Ammon's horn (tissue), 1 donor: Measurements from ENCODE around the gene LRRTM4.
"Not testable (repeated sequence)": the region's sequence is repeated elsewhere in the genome, so short reads cannot be mapped to it uniquely, and the experiment has no call there.

Experiments
- DNase-seq: peaks from one replicate; pipeline ENCODE4 v3.0.0-alpha.2; 2016; ENCODE audit warnings: low spot score

The LRRTM4 gene

DNA sequence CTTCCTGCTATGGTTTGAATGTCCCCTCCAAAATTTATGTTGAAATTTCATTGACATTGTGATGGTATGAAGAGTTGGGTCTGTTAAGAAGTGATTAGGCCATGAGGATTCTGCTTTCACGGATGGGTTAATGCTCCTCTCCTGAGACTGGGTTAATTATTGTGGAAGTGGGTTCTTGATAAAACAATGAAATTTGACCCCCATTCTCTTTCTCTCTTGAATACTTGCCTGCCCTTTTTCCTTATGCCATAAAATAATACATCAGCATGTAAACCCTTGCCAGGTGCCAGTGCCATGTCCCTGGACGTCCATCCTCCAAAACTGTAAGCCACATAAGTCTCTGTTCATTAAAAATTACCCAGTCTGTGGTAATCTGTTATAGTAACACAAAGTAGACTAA is 352.8 kb downstream of the LRRTM4 start:
- DNase-seq = no peak

DNA sequence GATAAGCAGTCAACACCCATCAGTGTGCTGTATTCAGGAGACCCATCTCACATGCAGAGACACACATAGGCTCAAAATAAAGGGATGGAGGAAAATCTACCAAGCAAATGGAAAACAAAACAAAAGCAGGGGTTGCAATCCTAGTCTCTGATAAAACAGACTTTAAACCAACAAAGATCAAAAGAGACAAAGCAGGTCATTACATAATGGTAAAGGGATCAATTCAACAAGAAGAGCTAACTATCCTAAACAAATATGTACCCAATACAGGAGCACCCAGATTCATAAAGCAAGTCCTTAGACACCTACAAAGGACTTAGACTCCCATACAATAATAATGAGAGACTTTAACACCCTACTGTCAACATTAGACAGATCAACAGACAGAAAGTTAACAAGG is 358.2 kb downstream of the LRRTM4 start:
- not testable (repeated sequence) for DNase-seq

DNA sequence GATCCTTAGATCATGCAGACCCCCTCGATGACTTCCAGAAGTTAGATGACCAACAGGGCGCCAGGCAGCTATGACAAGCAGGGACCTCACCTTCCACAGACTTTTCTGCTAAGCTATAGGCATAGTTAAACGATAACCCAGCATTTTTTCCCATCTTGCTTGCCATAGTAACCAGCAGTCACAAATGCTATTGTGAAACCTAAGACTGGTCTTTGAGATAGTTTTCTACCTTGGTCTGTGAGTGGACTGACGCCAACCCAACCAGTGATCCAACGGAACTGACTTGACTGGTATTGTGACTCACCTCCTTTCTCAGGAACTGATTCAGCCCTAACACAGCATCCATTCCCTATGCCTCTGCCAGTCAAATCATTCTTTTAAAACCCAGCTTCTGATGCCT is 361.2 kb downstream of the LRRTM4 start:
- DNase-seq = no peak

DNA sequence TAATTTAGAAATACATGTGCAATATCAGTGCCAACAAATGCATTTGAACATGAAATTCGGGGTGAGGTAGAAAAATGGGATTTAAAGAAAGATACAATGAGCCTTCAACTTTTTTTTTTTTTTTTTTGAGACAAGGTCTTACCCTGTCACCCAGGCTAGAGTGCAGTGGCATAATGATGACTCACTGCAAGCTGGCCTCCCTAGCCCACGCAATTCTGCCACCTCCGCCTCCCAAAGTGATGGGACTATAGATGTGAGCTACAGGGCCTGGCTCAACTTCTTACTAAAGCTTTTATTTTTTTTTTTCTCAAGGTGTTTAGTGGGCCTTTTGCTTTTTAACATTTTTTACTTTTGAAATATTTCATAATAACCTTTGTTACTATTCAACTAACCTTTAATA is 365.6 kb downstream of the LRRTM4 start:
- DNase-seq = no peak

DNA sequence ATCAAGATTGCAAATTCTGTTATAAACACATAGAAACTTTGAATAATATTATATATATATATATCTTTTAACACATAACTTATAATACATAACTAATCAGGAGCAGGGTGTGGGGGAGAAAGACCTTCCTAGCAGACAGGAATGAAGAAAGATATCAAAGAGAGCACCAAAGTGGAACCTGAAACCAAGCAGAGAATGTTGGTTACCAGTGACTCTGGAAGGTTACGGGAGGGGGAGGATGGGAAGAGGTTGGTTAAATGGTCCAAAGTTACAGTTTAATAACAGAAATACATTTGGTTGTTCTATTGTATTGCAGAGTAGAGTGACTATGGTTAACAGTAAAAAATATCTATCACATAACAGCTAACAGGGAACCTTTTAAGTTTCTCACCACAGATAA is 366.7 kb downstream of the LRRTM4 start:
- no peak for DNase-seq

DNA sequence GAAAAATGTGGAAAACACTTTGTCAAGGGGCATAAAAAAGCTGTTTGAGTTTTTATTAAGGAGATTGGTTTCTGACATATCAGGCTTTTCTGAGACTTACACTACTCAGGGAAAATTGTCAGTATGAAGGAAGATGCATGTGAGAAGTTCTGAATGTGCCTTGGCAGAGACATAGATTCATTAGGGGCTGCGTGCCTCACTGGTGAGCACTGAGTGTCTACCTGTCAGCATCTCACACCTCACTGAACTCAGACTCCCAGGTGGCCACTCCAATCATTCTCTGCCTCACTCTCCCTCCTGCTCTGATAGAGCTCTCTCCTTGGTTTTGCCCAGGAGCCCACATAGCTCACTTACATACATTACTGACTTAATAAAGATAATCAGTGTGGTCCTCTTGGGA is 372.6 kb downstream of the LRRTM4 start:
- no peak for DNase-seq

DNA sequence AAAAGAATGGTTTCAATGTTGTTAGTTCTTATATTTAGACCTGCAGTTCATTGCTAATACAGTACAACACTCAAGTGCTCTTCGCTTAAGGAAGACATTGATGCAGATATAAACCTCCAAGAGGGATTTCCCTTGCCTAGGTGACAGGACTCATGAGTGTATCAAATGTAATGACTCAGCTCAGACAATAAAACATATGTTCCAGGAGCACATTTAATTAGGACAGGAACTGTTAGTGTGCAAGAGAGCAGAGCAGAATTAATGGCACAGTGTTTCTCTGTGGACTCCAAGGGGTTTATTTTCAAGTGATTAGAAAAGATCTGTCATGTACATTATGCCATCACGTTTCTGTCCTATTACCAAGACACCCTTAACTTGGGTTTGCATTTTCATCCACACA is 375.0 kb downstream of the LRRTM4 start:
- DNase-seq = no peak

DNA sequence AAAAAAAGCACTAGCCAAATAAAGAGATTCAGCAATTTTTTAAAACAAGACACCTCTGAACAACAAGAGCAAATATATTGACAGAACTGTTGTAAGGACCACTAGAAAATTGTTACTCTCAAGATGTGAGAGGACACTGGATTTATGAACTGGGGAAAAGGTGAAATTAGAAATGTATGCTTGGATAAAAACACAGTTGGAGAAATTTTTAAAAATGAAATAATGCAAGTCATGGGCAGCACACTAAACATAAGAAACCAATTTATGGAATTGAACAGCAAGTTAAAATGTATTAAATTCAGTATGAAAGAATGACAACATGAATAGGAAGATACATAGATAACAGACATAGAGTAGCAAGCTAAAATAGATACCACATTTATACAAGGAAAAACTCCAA is 377.4 kb downstream of the LRRTM4 start:
- no peak for DNase-seq

DNA sequence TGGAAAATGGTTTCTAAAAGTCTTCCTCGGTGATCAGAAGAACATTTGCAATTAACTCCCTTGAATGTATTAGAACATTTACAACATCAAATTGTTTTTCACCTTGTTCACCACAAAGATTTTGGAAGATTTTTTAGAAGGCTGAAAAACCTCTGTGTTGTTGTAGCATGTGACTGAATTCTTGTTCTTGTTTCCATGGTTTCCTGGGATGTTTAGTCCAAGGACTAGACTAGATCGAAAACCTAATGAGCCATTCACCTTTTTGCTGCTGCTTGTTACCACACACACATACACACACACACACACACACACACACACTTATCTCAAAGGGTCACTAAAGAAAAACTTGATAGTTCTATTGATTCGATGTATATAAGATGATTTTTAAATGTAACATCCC is 380.0 kb downstream of the LRRTM4 start:
- DNase-seq = no peak

DNA sequence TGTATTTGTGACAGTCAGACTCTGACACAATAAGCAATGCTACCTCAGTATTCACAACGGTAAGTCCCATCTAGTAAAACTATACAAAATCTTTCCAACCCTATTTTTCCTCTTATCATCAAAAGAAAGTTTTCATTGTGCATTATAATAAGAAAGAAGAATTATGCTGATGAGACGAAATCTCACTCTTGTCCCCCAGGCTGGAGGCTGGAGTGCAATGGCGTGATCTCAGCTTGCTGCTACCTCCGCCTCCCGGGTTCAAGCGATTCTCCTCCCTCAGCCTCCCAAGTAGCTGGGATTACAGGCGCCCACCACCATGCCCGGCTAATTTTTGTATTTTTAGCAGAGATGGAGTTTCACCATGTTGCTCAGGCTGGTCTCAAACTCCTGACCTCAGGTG is 393.7 kb downstream of the LRRTM4 start:
- not testable (repeated sequence) for DNase-seq

DNA sequence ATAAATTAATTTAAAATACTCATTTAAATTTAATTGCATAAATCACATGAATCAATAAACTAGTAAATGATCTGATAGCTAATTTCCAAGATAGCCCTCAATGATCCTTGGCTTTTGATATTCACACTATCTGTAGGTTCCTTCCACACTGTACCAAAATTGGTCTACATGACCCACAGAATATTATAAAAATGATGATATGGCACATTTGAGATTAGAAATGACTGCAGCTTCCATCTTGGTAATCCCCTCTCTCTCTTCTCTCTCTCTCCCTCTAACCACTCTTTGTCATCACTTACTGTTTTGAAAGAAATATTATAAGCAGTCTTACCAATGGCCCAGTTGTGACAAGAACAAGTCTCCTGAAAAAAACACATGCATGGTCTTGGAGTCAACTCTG is 394.8 kb downstream of the LRRTM4 start:
- no peak for DNase-seq

DNA sequence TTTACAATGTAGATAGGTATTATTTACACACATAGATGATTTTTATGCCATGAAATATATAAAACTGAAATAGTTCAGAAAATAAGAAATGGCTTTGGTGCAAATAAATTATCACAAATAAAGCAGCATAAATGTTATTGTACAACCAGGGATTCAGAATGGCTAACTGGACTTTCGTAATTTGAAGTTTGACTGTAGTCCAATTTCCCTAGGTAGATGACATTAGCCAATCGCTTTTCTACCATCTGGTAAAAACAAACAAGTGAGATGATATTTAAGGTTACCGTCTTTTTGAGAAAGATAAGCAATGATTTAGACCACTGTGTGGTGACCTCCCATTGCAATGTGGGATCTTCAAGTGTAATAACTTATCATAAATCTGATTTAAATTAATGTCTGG is 400.7 kb downstream of the LRRTM4 start:
- no peak for DNase-seq

DNA sequence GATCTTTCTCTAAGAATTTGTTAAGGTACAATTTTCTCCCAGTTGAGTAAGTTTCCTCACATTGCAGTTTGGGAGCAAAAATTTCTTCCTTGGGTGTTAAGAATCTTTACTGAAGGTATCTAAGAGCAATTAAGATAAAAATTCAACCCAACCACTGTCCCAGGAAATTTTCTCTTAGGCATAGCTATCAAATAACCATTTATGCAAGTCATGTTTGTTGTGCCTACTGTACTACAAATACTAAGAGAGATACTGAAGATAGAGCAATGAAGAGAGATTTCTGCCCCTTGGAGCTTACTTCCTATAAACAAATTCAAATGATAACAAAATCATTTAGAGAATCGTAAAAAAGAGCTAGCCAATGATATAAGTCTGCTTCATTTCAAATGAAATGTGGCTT is 402.8 kb downstream of the LRRTM4 start:
- DNase-seq = no peak

DNA sequence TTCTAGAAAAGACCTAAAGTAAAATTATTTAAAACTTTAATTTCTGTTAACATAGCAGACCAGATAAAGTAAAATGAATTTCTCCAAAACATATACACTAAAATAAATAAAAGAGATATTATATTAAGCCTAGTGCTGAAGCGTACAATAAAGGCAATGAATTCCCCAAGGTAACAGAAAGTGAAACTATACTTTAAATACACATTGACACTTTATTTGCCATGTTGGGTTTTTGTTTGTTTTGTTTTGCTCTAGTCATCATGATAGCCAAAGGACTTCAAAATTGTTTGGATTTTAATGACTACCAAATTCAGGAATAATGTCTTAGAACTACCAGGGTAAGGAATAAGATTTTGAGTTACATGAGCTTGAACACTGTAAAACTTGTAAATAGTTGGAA is 413.3 kb downstream of the LRRTM4 start:
- no peak for DNase-seq

DNA sequence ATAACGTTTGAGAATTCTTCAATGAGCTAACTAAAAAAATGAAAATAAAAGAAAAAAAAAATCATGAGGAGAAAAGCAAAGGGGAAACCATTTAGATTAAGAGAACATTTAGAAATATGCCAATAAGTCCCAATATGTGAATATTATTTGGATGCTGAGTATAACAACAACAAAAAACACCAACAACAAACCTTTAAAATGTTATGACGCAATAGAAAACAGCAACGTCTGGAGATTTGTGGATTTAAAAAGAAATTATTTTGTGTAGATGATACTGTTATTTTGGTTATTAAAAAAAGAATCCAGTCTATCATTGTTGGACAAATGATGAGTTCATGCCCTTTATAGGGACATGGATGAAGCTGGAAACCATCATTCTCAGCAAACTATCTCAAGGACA is 417.2 kb downstream of the LRRTM4 start:
- no peak for DNase-seq

DNA sequence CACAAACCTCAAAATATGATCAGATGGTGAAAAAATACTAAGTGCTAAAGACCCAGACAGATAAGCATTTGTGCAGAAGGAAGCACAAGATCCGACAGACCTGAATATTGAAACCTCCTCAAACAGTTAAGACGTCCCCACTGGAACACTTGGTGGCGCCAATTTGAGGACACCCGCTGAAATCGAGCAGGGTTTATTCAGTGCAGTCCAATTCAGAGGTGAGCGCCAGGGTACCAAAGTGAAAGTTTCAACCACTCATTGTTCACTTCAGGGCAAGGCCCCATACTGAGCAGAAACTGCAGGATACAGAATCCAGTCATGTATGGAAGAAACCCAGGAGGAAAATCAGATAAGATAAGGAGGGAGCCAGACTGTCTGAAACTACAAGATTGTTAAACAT is 417.6 kb downstream of the LRRTM4 start:
- no peak for DNase-seq

DNA sequence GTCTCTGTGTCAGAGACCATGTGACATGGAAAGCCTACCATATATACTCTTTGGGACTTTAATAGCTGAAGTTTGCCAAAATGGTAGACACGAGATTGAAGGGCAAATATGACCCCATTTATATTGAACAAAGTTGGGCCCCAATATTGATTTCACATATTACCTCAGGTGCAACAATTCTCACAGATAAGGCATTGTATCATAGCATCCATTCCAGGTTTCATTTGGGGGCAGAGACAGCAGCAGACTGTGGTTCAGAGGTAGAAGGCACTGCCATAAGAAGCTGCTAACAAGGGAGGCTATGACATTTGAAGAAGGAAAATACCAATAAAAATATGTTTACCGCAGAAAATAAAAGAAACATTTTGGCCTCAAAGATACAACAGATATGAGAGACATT is 419.2 kb downstream of the LRRTM4 start:
- DNase-seq = no peak

DNA sequence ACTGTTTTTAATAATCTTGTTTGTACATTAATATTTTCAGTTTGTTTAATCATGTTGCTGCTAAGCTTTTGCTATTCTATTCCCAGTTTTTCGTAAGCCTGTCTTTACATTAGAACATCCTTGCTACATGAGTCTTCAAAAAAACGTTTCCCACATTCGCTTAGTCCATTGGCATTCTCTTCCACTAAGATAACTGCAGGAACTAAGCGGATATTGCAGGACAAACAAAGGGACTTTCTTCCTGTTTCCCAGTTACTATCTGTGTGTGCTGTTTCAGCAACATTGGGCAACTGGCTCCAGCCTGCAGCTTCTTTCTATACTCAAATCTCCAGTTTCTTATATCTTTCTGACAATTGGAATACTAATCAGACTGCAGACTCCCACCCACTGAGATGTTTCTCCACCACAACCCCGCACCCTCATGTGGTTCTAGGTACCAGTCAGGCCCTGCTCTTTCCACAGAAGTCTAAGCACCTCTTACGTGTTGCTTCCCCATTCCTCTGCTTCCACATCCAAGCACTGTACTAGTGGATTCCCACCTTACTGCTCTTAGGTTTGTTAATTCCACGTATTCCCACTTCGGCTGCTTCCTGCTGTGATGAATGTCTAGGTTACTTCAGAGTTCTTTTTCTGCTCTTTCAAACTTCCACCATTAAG is 420.3 kb downstream of the LRRTM4 start:
- no peak for DNase-seq

DNA sequence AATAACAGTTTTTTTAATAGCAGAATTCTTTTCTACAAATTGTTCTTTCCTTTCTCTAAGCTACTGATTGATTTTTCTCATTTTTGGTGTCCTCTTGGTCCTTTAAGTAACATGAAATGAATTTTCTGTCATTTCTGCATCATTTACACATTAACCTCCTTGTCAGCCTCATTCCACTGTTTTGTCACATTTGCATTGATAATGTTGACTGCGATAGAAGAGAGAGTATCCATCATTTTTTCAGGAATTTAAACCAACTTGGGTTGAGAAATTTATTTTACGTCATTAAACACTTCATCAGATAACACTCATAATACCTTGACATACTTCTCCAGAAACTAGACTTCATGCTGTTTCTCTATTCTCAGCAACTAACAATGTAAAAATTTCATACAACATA is 422.2 kb downstream of the LRRTM4 start:
- DNase-seq = no peak

DNA sequence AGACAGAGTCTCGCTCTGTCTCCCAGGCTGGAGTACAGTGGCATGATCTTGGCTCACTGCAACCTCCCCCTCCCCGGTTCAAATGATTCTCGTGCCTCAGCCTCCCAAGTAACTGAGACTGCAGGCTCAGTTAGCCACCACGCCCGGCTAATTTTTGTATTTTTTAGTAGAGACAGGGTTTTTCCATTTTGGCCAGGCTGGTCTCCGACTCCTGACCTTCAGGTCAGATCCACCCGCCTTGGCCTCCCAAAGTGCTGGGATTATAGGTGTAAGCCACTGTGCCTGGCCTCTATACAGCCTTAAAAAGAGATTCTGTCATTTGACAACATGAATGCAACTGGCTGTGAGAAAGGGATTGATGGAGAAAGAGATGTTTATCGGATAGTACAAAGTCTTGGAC is 426.7 kb downstream of the LRRTM4 start:
- not testable (repeated sequence) for DNase-seq

DNA sequence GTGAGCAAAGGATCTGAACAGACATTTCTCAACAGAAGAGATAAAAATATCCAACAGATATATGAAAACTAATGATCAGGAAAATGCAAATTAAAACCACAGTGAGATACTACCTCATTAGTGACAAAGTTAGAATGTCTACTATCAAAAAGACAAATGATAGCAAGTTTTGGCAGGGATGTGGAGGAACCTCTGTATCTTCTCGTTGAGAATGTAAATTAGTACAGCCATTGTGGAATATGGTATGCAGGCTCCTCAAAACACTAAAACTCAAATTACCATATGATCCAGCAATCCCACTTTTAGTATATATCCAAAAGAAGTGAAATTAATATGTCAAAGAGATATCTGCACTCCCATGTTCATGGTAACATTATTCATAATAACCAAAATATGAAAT is 427.1 kb downstream of the LRRTM4 start:
- no peak for DNase-seq

DNA sequence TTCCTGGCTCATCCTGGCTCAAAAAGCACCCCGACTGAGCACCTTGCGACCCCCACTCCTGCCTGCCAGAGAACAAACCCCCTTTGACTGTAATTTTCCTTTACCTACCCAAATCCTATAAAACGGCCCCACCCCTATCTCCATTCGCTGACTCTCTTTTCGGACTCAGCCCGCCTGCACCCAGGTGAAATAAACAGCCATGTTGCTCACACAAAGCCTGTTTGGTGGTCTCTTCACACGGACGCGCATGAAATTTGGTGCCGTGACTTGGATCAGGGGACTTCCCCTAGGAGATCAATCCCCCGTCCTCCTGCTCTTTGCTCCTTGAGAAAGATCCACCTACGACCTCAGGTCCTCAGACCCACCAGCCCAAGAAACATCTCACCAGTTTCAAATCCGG is 433.8 kb downstream of the LRRTM4 start:
- DNase-seq = not testable (repeated sequence)

DNA sequence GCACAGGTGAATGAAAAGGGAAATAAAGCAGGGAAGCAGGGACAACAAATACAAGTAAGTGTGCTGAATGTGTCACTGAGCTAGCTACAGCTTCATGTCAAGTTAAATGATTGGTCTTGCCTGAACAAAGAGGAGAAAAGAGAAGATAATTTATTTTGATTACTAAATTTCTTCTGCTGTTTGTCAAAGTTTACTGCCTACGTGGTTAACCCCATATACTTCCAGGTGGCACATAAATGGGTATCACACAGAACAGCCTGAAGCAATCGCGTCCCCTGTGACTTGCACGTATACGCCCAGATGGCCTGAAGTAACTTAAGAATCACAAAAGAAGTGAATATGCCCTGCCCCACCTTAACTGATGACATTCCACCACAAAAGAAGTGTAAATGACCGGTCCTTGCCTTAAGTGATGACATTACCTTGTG is 434.2 kb downstream of the LRRTM4 start:
- no peak for DNase-seq

DNA sequence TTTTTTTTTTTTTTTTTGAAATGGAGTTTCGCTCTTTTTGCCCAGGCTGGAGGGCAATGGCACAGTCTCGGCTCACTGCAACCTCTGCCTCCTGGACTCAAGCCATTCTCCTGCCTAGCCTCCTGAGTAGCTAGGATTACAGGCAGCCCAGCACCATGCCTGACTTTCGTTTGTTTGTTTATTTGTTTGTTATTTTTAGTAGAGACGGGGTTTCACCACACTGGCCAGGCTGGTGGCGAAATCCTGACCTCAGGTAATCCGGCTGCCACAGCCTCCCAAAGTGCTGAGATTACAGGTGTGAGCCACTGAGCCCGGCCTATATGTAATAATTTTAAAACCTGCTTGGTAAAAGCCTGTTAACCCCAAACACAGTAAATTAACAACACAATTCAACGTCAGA is 435.7 kb downstream of the LRRTM4 start:
- no peak for DNase-seq

DNA sequence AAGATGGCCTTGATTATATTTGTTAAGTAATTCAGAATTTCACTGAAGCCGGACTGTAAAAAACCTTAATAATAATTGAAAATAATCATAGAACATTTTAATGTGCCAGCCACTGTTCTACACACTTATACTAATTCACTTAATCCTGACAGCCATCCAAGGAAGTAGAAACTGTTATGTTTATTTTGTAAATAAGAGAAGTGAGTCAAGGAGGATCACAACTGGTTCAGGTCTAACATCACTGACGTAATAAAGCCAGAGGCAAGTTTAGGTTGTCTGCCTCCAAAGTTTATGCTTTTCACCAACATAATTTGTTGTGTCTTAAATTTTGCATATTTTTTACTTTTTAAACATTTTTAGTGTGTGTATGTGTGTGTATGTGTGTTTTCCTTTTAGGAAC is 436.1 kb downstream of the LRRTM4 start:
- no peak for DNase-seq
